CD14-positive monocyte (primary cell): Measurements from ENCODE around the gene OLIG3. TPM values are rescaled to one million over a fixed set of nuclear protein-coding genes. Genes with fewer than 3 reads are reported as not detected.

Experiments
- DNase-seq, 3 donors: peaks; one replicate each; pipeline ENCODE4 v3.0.0-alpha.2; 2011 to 2022
- H2AFZ ChIP-seq: 2 replicates; pipeline ENCODE4 v1.6.0; 2012; ENCODE audit warnings: mild to moderate bottlenecking, low read depth, low read length, inconsistent platforms; ENCODE audit not compliant: insufficient read depth, poor library complexity, severe bottlenecking
- H3K27ac ChIP-seq, 2 donors: 1 replicate in 1 of 2; 2 replicates in 1 of 2; pipeline ENCODE4 v1.5.1; 2012 to 2013; ENCODE audit warnings: low read length in 2 of 2, control low read depth in 1 of 2, inconsistent platforms in 1 of 2, low read depth in 1 of 2, mild to moderate bottlenecking in 1 of 2
- H3K27me3 ChIP-seq, 2 donors: one replicate each; pipeline versions ENCODE4 v1.6.0 to v1.6.1; 2011 to 2013; ENCODE audit warnings: low read length in 2 of 2; ENCODE audit not compliant: control insufficient read depth in 2 of 2, insufficient read depth in 2 of 2
- H3K36me3 ChIP-seq, 2 donors: replicated peaks in 1 of 2; 1 replicate in 1 of 2; 2 replicates in 1 of 2; pipeline versions ENCODE4 v1.5.1 to v1.6.1; 2012 to 2013; ENCODE audit warnings: low read length in 2 of 2, control low read depth in 1 of 2, inconsistent platforms in 1 of 2, mild to moderate bottlenecking in 1 of 2; ENCODE audit not compliant: insufficient read depth in 2 of 2, control insufficient read depth in 1 of 2
- H3K4me1 ChIP-seq, 2 donors: 1 replicate in 1 of 2; 2 replicates in 1 of 2; pipeline versions ENCODE4 v1.5.1 to v1.6.1; 2012 to 2013; ENCODE audit warnings: low read length in 2 of 2, control low read depth in 1 of 2, inconsistent platforms in 1 of 2, mild to moderate bottlenecking in 1 of 2, moderate library complexity in 1 of 2; ENCODE audit not compliant: insufficient read depth in 2 of 2, control insufficient read depth in 1 of 2
- H3K4me2 ChIP-seq: replicated peaks from 2 replicates; pipeline ENCODE3; 2012; ENCODE audit warnings: low read length, moderate library complexity, mild to moderate bottlenecking; ENCODE audit not compliant: poor library complexity, severe bottlenecking; ENCODE audit errors: extremely low read depth
- H3K4me3 ChIP-seq, 3 experiments: fragments of 200-600 bp in 1 of 3; sonication (generic) in 1 of 3; replicated peaks in 1 of 3; 1 replicate in 2 of 3; 2 replicates in 1 of 3; pipeline ENCODE4 v1.5.1; 2011 to 2013; ENCODE audit warnings: low read length in 3 of 3, mild to moderate bottlenecking in 3 of 3, control low read depth in 2 of 3, low read depth in 2 of 3, inconsistent platforms in 1 of 3, moderate library complexity in 1 of 3
- H3K79me2 ChIP-seq: 2 replicates; pipeline ENCODE4 v1.6.0; 2012; ENCODE audit warnings: mild to moderate bottlenecking, control low read depth, inconsistent platforms, low read length, moderate library complexity; ENCODE audit not compliant: insufficient read depth
- H3K9ac ChIP-seq: 2 replicates; pipeline ENCODE4 v1.6.0; 2017; ENCODE audit warnings: low read length, mild to moderate bottlenecking; ENCODE audit not compliant: insufficient read depth, poor library complexity, severe bottlenecking
- H3K9me3 ChIP-seq, 2 donors: replicated peaks in 1 of 2; 1 replicate in 1 of 2; 2 replicates in 1 of 2; pipeline versions ENCODE4 v1.5.1 to v1.6.1; 2012 to 2013; ENCODE audit warnings: low read length in 2 of 2, control low read depth in 1 of 2; ENCODE audit not compliant: control insufficient read depth in 1 of 2, insufficient read depth in 1 of 2
- H4K20me1 ChIP-seq: 2 replicates; pipeline ENCODE4 v1.6.0; 2012; ENCODE audit warnings: mild to moderate bottlenecking, low read length, control low read depth, moderate library complexity; ENCODE audit not compliant: insufficient read depth
- H3K27ac Mint-ChIP-seq, 7 donors: one replicate each; pipeline ENCODE4 v1.8.0; 2020; ENCODE audit warnings: mild to moderate bottlenecking in 7 of 7, mixed read lengths in 7 of 7, moderate library complexity in 6 of 7, inconsistent platforms in 2 of 7
- H3K27me3 Mint-ChIP-seq, 3 donors: one replicate each; pipeline ENCODE4 v1.8.0; 2021 to 2022; ENCODE audit warnings: low read depth in 3 of 3, mild to moderate bottlenecking in 3 of 3, mixed read lengths in 3 of 3, moderate library complexity in 3 of 3, inconsistent platforms in 1 of 3
- H3K36me3 Mint-ChIP-seq, 2 donors: one replicate each; pipeline ENCODE4 v1.8.0; 2020; ENCODE audit warnings: mixed read lengths in 2 of 2, inconsistent platforms in 1 of 2, mild to moderate bottlenecking in 1 of 2
- H3K4me1 Mint-ChIP-seq: one replicate; pipeline ENCODE4 v1.8.0; 2020; ENCODE audit warnings: mild to moderate bottlenecking, mixed read lengths
- H3K4me3 Mint-ChIP-seq, 2 donors: one replicate each; pipeline ENCODE4 v1.8.0; 2020; ENCODE audit warnings: mild to moderate bottlenecking in 2 of 2, mixed read lengths in 2 of 2, moderate library complexity in 1 of 2
- H3K9me3 Mint-ChIP-seq, 7 donors: one replicate each; pipeline ENCODE4 v1.8.0; 2020 to 2022; ENCODE audit warnings: mixed read lengths in 7 of 7, mild to moderate bottlenecking in 6 of 7, moderate library complexity in 6 of 7, inconsistent platforms in 2 of 7
- CTCF ChIP-seq: fragments of 200-600 bp; IDR thresholded peaks from one replicate; pipeline ENCODE4 v1.8.0; 2022; ENCODE audit warnings: antibody characterized with exemption, mild to moderate bottlenecking
- WGBS: methylation state at CpG from one replicate; pipeline ENCODE4 v1.1.5; 2013; ENCODE audit warnings: missing lambda C conversion rate; ENCODE audit not compliant: insufficient coverage; 5-methylcytosine and 5-hydroxymethylcytosine counted together
- intact Hi-C, 2 donors: fragments of 100-400 bp; cut with micrococcal nuclease; formaldehyde crosslinking; loops; one replicate each; pipeline versions ENCODE4 v1.15.0 to v1.15.1; 2023
- polyA plus RNA-seq, 3 donors: library from polyadenylated mRNA; depleted of rRNA in 1 of 3; unstranded in 2 of 3; stranded (reverse) in 1 of 3; fragments of 300-500 nt in 2 of 3; fragments of >200 nt in 1 of 3; fragmentation: Illumina TruSeq in 2 of 3; gene quantifications; 1 replicate in 2 of 3; 2 replicates in 1 of 3; pipeline ENCODE4 v1.2.3, GENCODE V29; 2012 to 2021

OLIG3 gene
- polyA plus RNA-seq, 3 donors: not detected

DNA sequence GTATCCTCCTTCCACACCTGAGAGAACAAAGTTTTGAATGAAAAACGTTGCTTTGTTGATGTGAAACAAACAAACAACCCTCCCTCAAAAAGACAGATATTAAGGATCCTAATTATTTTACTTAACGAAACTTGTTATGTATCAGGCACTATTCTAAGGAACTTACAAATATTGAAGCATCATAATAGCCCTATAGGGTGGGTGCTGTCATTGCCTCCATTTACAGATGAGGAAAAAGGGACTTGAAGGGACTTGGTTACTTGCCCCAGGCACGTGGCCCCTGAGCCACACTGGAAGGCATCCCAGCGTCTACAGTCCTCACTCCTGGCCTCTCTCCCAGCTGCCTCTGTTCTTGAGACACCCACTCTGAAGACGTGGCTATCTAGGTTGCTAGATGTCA, 20.2 kb upstream of the OLIG3 start:
- H3K4me2 ChIP-seq: no peak overlapping the region
- peaks cover 0 to 25% (median 13%) of the 10 kb centered on the region in 7 donors for H3K9me3 Mint-ChIP-seq
- H3K27ac ChIP-seq: no peak overlapping the region
- intact Hi-C loops: no loop called here
- H3K4me1 ChIP-seq: no peaks in the 10 kb centered on the region
- peaks cover 7 to 13% of the 10 kb centered on the region in 2 donors for H3K9me3 ChIP-seq
- H3K27me3 Mint-ChIP-seq: peaks cover 72 to 86% (median 79%) of the 10 kb centered on the region in 3 donors
- no peak overlapping the region for H3K4me3 ChIP-seq
- H3K27ac Mint-ChIP-seq: peak overlapping the region in 1 of 7 donors; percentile 47
- H3K79me2 ChIP-seq: no peaks in the 10 kb centered on the region
- H3K4me1 Mint-ChIP-seq: no peaks in the 10 kb centered on the region
- no peaks in the 10 kb centered on the region for H3K36me3 ChIP-seq
- peak overlapping the region in 1 of 2 donors; percentile 74 for H3K4me3 Mint-ChIP-seq
- TF ChIP-seq CTCF: no peak
- H2AFZ ChIP-seq: no peak overlapping the region
- no peak for DNase-seq
- no peaks in the 10 kb centered on the region for H4K20me1 ChIP-seq
- H3K36me3 Mint-ChIP-seq: no peaks in the 10 kb centered on the region
- no peak overlapping the region for H3K9ac ChIP-seq
- 40% methylated on average over 2 of the region's 5 CpGs for WGBS
- peaks cover 87 to 89% of the 10 kb centered on the region in 2 donors for H3K27me3 ChIP-seq

DNA sequence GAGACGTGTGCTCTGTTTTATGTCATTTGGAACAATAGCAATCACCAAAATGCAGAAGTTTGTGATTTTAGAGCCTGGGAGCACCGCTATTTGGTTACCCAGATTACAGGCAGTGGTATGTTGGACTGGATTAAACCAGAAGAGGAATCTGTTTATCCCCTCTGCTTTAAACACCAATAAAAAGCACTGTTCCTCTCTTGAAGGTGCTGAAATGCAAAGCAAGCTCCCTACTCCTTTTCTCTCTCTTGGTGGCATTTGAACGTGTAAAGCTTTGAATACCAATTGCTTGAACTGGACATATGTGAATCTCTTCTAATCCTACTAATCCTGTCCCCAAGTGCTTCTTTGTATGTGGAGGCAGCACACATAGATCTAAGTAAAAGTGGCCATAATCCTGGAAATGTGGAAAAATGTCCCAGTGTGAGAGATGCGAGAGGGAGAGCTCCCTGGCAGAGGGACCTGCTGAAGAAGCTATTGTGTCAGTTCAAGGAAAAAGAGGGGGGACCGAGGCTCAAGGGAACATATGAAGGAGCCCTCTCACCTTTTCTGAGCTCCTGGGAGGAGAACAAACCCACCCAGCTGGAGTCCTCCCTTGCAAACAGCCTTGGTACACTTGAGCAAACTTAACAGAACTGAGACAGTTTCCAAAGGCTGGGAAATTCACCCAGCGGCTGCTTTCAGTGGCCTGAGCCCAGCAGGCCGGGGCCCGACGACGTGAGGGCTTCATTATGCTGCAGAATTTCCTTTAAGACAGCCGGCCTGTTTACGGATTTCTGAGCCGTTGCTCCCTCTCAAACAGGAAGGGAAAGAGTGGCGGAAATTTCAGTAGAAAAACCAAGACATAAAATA, 18.8 kb upstream of the OLIG3 start:
- peaks cover 0 to 25% (median 13%) of the 10 kb centered on the region in 7 donors for H3K9me3 Mint-ChIP-seq
- intact Hi-C loops: no loop called here
- Histone ChIP-seq H3K4me2 (no peak overlapping the region), H3K27ac (no peak overlapping the region), H3K27me3 (peaks cover 81 to 87% of the 10 kb centered on the region in 2 donors), H3K9ac (no peak overlapping the region), H3K4me3 (no peak overlapping the region), H2AFZ (no peak overlapping the region), H3K36me3 (no peaks in the 10 kb centered on the region), H3K79me2 (no peaks in the 10 kb centered on the region), H4K20me1 (no peaks in the 10 kb centered on the region), H3K4me1 (no peaks in the 10 kb centered on the region), H3K9me3 (peaks cover 7 to 13% of the 10 kb centered on the region in 2 donors)
- H3K27ac Mint-ChIP-seq: no peak overlapping the region
- TF ChIP-seq CTCF: no peak
- H3K27me3 Mint-ChIP-seq: peaks cover 69 to 86% (median 74%) of the 10 kb centered on the region in 3 donors
- H3K4me3 Mint-ChIP-seq: peak overlapping the region in 1 of 2 donors; percentile 72
- H3K36me3 Mint-ChIP-seq: no peaks in the 10 kb centered on the region
- WGBS: 17% methylated on average over 7 of the region's 14 CpGs
- no peak for DNase-seq
- no peaks in the 10 kb centered on the region for H3K4me1 Mint-ChIP-seq
